GM12874 (cell line): ENCODE results near the gene GCH1.

Experiments
- TF ChIP-seq, protein P1 (sequence below): IDR thresholded peaks from 2 replicates; pipeline ENCODE4 v1.5.1; 2011; ENCODE audit warnings: low read depth, mild to moderate bottlenecking, control low read depth, low read length, moderate library complexity; ENCODE audit not compliant: insufficient read depth

GCH1 gene

GRCh38 chr14:54837508-54838149 is 65.0 kb downstream of the GCH1 start:
- TF ChIP-seq, protein P1, sequence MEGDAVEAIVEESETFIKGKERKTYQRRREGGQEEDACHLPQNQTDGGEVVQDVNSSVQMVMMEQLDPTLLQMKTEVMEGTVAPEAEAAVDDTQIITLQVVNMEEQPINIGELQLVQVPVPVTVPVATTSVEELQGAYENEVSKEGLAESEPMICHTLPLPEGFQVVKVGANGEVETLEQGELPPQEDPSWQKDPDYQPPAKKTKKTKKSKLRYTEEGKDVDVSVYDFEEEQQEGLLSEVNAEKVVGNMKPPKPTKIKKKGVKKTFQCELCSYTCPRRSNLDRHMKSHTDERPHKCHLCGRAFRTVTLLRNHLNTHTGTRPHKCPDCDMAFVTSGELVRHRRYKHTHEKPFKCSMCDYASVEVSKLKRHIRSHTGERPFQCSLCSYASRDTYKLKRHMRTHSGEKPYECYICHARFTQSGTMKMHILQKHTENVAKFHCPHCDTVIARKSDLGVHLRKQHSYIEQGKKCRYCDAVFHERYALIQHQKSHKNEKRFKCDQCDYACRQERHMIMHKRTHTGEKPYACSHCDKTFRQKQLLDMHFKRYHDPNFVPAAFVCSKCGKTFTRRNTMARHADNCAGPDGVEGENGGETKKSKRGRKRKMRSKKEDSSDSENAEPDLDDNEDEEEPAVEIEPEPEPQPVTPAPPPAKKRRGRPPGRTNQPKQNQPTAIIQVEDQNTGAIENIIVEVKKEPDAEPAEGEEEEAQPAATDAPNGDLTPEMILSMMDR, result no peak

DNA sequence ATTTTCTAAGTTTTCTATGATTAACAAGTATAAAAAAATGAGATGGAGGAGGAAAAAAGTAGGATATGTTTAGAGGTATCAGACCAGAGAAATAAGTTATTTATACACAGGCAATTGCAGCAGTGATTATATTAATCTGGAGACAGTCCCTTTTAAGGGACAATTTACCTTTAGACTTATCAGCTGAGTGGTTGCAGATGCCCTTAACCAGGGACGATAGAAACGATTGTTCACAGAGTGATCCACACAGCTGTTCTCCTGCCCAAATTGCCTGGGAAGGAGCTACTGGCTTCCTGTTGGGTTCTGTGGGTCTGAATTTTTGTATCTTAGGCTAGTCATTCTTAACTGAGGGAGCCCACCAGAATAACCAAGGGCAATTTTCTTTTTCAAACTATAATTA is 66.4 kb downstream of the GCH1 start:
- TF ChIP-seq, protein P1, result no peak

DNA sequence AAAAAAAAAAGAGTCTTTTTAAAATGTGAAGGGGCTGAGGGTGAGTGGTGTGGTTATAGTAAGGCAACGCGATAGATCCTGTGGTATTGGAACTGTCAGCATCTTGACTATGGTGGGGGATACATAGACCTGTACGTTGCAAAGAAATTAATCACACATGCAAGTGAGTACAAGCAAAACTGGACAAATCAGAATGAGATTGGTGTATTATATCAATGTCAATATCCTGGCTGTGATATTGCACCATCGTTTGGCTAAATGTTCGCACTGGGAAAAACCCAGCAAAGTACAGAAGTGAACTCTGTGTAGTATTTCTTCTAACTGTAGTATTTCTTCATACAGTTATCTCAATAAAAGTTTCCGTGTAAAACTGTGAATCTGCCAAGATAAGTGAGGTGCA is 67.9 kb downstream of the GCH1 start:
- TF ChIP-seq, protein P1, result no peak

GRCh38 chr14:54834081-54834480 is 68.5 kb downstream of the GCH1 start:
- TF ChIP-seq, protein P1, result no peak

DNA sequence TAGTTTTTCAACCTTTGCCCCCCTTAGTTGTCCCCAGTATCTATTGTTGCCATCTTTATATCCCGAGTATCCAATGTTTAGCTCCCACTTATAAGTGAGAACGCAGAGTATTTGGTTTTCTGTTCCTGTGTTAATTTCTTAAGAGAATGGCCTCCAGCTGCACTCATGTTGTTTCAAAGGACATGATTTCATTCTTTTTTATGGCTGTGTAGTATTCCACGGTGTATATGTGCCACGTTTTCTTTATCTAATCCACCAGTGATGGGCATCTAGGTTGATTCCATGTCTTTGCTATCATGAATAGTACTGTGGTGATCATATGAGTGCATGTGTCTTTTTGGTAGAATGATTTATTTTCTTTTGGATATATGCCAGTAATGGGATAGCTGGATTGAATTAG is 72.0 kb downstream of the GCH1 start:
- TF ChIP-seq, protein P1, result no peak

DNA sequence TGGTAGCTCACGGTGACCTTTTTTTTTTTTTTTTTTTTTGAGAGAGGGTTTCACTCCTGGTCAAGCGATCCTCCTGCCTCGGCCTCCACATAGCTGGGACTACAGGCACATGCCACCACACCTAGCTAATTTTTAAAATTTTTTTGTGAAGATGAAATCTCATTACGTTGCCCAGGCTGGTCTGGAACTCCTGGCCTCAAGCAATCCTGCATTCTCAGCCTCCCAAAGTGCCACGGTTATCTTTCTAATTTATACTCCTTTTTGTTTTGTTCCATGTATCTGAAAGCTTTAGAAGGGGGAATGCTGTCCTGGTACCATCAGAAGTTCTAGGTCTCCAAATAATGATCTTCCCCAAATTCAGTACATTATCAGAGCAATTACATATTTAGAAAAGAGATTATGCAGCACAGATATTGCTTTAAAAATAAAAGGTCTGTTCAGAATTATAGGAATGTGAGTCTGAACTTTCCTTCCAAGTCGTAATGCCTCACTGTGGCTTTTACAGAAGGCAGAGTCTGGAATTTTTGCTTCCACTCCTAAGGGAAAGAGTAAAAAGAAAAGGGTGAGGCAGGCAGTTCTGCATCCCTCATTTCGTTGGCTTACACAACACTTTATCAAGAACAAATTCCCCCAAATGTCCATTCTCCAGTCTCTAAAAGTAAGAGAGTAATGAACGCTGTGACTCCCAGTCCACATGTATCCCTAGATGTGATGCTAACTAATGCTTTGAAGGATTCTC is 73.0 kb downstream of the GCH1 start:
- TF ChIP-seq, protein P1, result no peak

- TF ChIP-seq, protein P1, result no peak
These were observed 74.6 kb downstream of the GCH1 start for GRCh38 chr14:54828037-54828436.
